ENCODE results near the gene ZNF804A.

DNA sequence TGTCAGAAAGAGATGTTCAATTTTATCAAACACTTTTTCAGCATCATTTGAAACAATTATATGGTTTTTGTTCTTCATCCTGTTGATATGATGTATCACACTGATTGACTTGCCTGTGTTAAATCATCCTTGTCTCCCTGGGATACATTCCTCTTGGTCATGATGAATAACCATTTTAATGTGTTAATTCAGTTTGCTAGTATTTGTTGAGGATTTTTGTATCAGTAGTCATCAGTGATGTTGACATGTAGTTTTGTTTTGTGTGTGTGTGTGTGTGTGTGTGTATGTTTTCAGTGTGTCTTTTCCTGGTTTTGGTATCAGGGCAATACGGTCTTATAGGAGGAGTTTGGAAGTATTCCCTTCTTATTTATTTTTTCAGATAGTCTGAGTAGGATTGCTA lies 325.4 kb downstream of the ZNF804A start:
- TF ChIP-seq YY1 (IDR thresholded peaks at IDR 0.05; ENCODE audit: insufficient read depth, insufficient read length) (no peak), ZNF274 (IDR thresholded peaks at IDR 0.05; ENCODE audit: low read depth, low read length) (no peak)
